Measurements from ENCODE around the gene ACTR6. TPM values are rescaled to one million over a fixed set of nuclear protein-coding genes. Genes with fewer than 3 reads are reported as not detected.

Gene ACTR6
- total and polyA plus RNA-seq, 7 experiments from 2014 or later = 24.1 to 46.8 (median 40.2) TPM

DNA sequence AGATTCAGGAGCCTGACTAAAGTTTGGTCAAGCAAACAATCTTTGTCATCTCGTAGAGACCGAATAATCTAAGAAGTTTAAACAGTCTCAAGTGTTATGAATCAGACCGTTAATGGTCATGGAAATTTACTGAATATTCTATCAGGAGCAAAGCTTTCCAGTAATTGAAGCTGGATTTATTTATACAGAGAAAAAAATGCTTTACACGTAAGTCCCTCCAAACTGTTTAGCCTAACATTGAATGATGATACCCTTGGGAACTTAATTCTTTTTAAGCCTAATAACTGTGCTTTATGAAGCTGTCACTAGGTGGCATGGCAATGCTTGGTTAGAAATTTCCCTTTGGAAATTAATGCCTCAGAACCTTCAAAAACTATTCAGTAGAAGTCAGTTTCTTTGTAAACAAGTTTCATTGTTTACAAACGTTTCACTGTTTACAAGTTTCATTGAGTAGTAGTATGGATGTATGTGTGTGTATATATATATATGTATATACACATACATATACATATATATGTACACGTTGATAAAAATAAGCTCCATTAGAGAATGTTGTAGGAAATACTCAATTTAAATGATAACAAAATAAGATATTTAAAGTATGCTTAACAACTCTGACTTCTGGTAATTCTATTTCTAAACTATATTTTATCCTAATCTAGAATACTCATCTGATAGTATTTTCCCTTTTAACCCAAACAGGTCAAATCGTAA, 34.1 kb downstream of the ACTR6 start:
- intact Hi-C loops (cut with micrococcal nuclease) = loop anchor here (1.0 to 10.0 kb wide), 7 partner anchors 170 to 507 kb away; no protein-coding TSS in a partner anchor
- H3K4me3 Mint-ChIP-seq = no peak overlapping the region
- Histone ChIP-seq H3K9me3 (ENCODE audit: control insufficient read depth in 2 of 3, low read length in 3 of 3) (no peaks in the 10 kb centered on the region), H3K27ac (ENCODE audit: low read depth, low read length) (no peak overlapping the region), H3K4me1 (ENCODE audit: control insufficient read depth in 2 of 2, insufficient read depth in 2 of 2, low read length in 2 of 2) (no peaks in the 10 kb centered on the region), H3K27me3 (ENCODE audit: control insufficient read depth in 2 of 2, insufficient read depth in 2 of 2, low read length in 2 of 2) (no peaks in the 10 kb centered on the region), H3K36me3 (ENCODE audit: control insufficient read depth in 2 of 3, insufficient read depth in 3 of 3, low read length in 3 of 3) (no peaks in the 10 kb centered on the region), H3K4me3 (ENCODE audit: low read length) (no peak overlapping the region)
- no peaks in the 10 kb centered on the region for H3K27me3 Mint-ChIP-seq
- no peaks in the 10 kb centered on the region for H3K9me3 Mint-ChIP-seq
- no peaks in the 10 kb centered on the region for H3K36me3 Mint-ChIP-seq
- ChIA-PET POLR2A (no interaction called here), CTCF (interaction anchor here (0.5 to 1.7 kb wide), 6 partner anchors 20 to 1040 kb away, joined by 3 to 5 read pairs (median 4); no protein-coding TSS in a partner anchor)
- H3K4me1 Mint-ChIP-seq = no peaks in the 10 kb centered on the region
- H3K27ac Mint-ChIP-seq = no peak overlapping the region
- DNase-seq = peak in 5 of 9 donors; percentile 7 to 19 (median 14)
- ATAC-seq = peak; percentile 31

DNA sequence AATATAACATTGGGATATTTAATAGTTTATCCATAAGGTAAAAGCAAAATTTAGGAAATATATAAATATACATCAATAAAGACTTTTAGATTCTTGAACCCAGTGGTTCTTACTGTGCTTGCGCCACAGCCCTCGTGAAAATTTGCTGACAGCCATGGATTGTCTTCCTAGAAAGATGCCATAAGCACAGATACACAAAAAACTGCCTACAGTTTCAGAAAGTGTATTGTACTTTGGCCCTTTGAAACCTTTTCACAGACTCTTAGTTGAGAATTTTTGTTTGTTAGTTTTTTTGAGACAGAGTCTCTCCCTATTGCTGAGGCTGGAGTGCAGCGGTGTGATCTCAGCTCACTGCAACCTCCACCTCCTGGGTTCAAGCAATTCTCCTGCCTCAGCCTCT, 38.2 kb downstream of the ACTR6 start:
- H3K9me3 ChIP-seq (ENCODE audit: control insufficient read depth in 2 of 3, low read length in 3 of 3) = no peaks in the 10 kb centered on the region
- no peaks in the 10 kb centered on the region for H3K36me3 ChIP-seq (ENCODE audit: control insufficient read depth in 2 of 3, insufficient read depth in 3 of 3, low read length in 3 of 3)
- H3K27me3 Mint-ChIP-seq = no peaks in the 10 kb centered on the region
- H3K27ac ChIP-seq (ENCODE audit: low read depth, low read length) = no peak overlapping the region
- DNase-seq (no peak), ATAC-seq (no peak)
- H3K36me3 Mint-ChIP-seq = no peaks in the 10 kb centered on the region
- no peaks in the 10 kb centered on the region for H3K4me1 Mint-ChIP-seq
- no peaks in the 10 kb centered on the region for H3K27me3 ChIP-seq (ENCODE audit: control insufficient read depth in 2 of 2, insufficient read depth in 2 of 2, low read length in 2 of 2)
- no peak overlapping the region for H3K4me3 ChIP-seq (ENCODE audit: low read length)
- intact Hi-C loops (cut with micrococcal nuclease) = loop anchor here (5.0 to 10.0 kb wide), 2 partner anchors 166 to 494 kb away; no protein-coding TSS in a partner anchor
- no peaks in the 10 kb centered on the region for H3K9me3 Mint-ChIP-seq
- POLR2A ChIA-PET = no interaction called here
- no peak overlapping the region for H3K27ac Mint-ChIP-seq
- H3K4me3 Mint-ChIP-seq = no peak overlapping the region
- CTCF ChIA-PET = no interaction called here
- H3K4me1 ChIP-seq (ENCODE audit: control insufficient read depth in 2 of 2, insufficient read depth in 2 of 2, low read length in 2 of 2) = no peaks in the 10 kb centered on the region

DNA sequence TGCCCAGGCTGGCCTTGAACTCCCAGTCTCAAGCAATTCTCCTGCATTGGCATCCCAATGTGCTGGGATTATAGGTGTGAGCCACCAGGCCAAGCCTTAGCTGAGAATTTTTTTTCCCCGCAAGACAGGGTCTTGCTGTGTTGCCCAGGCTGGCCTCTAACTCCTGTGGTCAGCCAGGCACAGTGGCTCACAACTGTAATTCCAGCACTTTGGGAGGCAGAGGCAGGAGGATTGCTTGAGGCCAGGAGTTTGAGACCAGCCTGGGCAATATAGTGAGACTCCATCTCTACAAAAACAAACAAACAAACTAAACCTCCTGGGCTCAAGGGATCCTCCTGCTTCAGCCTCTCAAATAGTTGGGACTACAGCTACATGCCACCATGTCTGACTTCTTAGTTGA, 39.0 kb downstream of the ACTR6 start:
- POLR2A ChIA-PET = no interaction called here
- intact Hi-C loops (cut with micrococcal nuclease) = loop anchor here (5.0 to 10.0 kb wide), 2 partner anchors 165 to 493 kb away; no protein-coding TSS in a partner anchor
- no peaks in the 10 kb centered on the region for H3K4me1 ChIP-seq (ENCODE audit: control insufficient read depth in 2 of 2, insufficient read depth in 2 of 2, low read length in 2 of 2)
- H3K9me3 ChIP-seq (ENCODE audit: control insufficient read depth in 2 of 3, low read length in 3 of 3) = no peaks in the 10 kb centered on the region
- CTCF ChIA-PET = no interaction called here
- Mint-ChIP-seq H3K4me3 (no peak overlapping the region), H3K9me3 (no peaks in the 10 kb centered on the region), H3K4me1 (no peaks in the 10 kb centered on the region), H3K27me3 (no peaks in the 10 kb centered on the region), H3K27ac (no peak overlapping the region), H3K36me3 (no peaks in the 10 kb centered on the region)
- no peak for ATAC-seq
- H3K27me3 ChIP-seq (ENCODE audit: control insufficient read depth in 2 of 2, insufficient read depth in 2 of 2, low read length in 2 of 2) = no peaks in the 10 kb centered on the region
- H3K4me3 ChIP-seq (ENCODE audit: low read length) = no peak overlapping the region
- no peak overlapping the region for H3K27ac ChIP-seq (ENCODE audit: low read depth, low read length)
- no peaks in the 10 kb centered on the region for H3K36me3 ChIP-seq (ENCODE audit: control insufficient read depth in 2 of 3, insufficient read depth in 3 of 3, low read length in 3 of 3)
- no peak for DNase-seq

DNA sequence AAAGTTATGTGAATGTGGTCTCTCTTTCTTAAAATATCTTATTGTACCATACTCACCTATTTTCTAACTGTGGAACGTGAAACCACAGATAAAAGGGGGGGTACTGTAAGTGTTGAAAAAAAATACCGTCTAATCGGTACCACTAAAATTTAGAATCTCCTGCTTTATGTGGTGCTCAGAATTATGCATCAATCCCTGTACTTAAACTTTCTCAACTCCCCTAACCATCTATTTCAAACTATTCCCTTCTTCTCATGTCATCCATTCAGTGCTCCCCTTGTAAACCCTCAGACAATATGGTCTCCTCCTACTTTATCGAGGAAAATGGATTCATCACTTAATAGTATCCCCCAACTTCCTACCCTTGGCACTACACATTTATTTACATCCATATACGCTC, 42.5 kb downstream of the ACTR6 start:
- CTCF ChIA-PET = no interaction called here
- no peaks in the 10 kb centered on the region for H3K36me3 ChIP-seq (ENCODE audit: control insufficient read depth in 2 of 3, insufficient read depth in 3 of 3, low read length in 3 of 3)
- no peak for ATAC-seq

DNA sequence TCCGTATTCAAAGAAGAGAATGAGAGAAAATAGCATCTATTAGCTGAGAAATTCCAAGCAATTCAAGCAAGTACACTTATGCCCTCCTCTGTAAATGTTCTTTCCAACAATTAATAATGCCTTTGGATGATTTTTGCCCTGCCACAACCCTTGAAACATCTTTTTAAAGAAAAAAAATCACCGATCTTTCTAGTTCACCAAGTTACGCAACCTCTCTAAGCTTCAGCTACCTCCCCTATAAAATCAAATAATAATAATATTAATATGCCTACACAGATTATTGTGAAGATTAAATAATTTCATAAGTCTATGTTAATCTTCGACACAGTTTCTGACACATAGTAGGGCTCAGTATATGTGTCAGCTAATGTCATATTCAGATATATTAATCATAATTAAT, 47.1 kb downstream of the ACTR6 start:
- Histone ChIP-seq H3K27me3 (ENCODE audit: control insufficient read depth in 2 of 2, insufficient read depth in 2 of 2, low read length in 2 of 2) (no peaks in the 10 kb centered on the region), H3K4me1 (ENCODE audit: control insufficient read depth in 2 of 2, insufficient read depth in 2 of 2, low read length in 2 of 2) (no peaks in the 10 kb centered on the region), H3K4me3 (ENCODE audit: low read length) (no peak overlapping the region), H3K27ac (ENCODE audit: low read depth, low read length) (no peak overlapping the region), H3K36me3 (ENCODE audit: control insufficient read depth in 2 of 3, insufficient read depth in 3 of 3, low read length in 3 of 3) (no peaks in the 10 kb centered on the region), H3K9me3 (ENCODE audit: control insufficient read depth in 2 of 3, low read length in 3 of 3) (no peaks in the 10 kb centered on the region)
- H3K36me3 Mint-ChIP-seq = peaks cover 0 to 11% (median 0%) of the 10 kb centered on the region in 5 donors
- H3K27ac Mint-ChIP-seq = no peak overlapping the region
- H3K4me3 Mint-ChIP-seq = no peak overlapping the region
- H3K9me3 Mint-ChIP-seq = no peaks in the 10 kb centered on the region
- DNase-seq = no peak
- intact Hi-C loops (cut with micrococcal nuclease) = no loop called here
- ChIA-PET POLR2A (no interaction called here), CTCF (no interaction called here)
- no peaks in the 10 kb centered on the region for H3K27me3 Mint-ChIP-seq
- no peak for ATAC-seq
- H3K4me1 Mint-ChIP-seq = no peaks in the 10 kb centered on the region

More for the DNA sequence above, 42.5 kb downstream of the ACTR6 start:
- Mint-ChIP-seq H3K27me3 (no peaks in the 10 kb centered on the region), H3K36me3 (peaks cover 0 to 4% (median 0%) of the 10 kb centered on the region in 5 donors), H3K4me3 (no peak overlapping the region), H3K27ac (no peak overlapping the region), H3K9me3 (no peaks in the 10 kb centered on the region), H3K4me1 (no peaks in the 10 kb centered on the region)
- DNase-seq = no peak
- POLR2A ChIA-PET = no interaction called here
- Histone ChIP-seq H3K4me3 (ENCODE audit: low read length) (no peak overlapping the region), H3K27ac (ENCODE audit: low read depth, low read length) (no peak overlapping the region), H3K4me1 (ENCODE audit: control insufficient read depth in 2 of 2, insufficient read depth in 2 of 2, low read length in 2 of 2) (no peaks in the 10 kb centered on the region), H3K27me3 (ENCODE audit: control insufficient read depth in 2 of 2, insufficient read depth in 2 of 2, low read length in 2 of 2) (no peaks in the 10 kb centered on the region), H3K9me3 (ENCODE audit: control insufficient read depth in 2 of 3, low read length in 3 of 3) (no peaks in the 10 kb centered on the region)
- intact Hi-C loops (cut with micrococcal nuclease) = no loop called here

DNA sequence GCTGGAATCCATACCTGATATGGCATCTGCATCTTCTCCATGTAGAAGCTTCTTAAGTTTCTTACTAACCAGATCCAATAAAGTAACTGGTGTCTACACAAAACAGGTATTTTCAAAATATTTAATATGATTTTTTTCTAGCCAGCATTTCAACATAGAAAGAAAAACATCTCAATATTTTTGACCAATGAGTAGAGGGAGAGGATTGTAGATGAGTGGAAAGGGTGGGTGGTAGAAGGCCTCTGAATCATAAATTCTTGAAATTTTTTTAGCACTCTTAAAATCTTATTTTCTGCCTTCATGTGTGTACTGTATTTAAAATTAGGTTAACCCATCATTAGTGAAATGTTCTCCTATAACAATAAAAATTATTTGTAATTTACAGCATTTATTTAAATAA, 48.3 kb downstream of the ACTR6 start:
- Histone ChIP-seq H3K4me1 (ENCODE audit: control insufficient read depth in 2 of 2, insufficient read depth in 2 of 2, low read length in 2 of 2) (no peaks in the 10 kb centered on the region), H3K27me3 (ENCODE audit: control insufficient read depth in 2 of 2, insufficient read depth in 2 of 2, low read length in 2 of 2) (no peaks in the 10 kb centered on the region), H3K36me3 (ENCODE audit: control insufficient read depth in 2 of 3, insufficient read depth in 3 of 3, low read length in 3 of 3) (no peaks in the 10 kb centered on the region), H3K27ac (ENCODE audit: low read depth, low read length) (no peak overlapping the region), H3K4me3 (ENCODE audit: low read length) (no peak overlapping the region), H3K9me3 (ENCODE audit: control insufficient read depth in 2 of 3, low read length in 3 of 3) (no peaks in the 10 kb centered on the region)
- ChIA-PET POLR2A (no interaction called here), CTCF (interaction anchor here (0.6 kb wide), 1 partner anchor 292 kb away, joined by 4 read pairs; no protein-coding TSS in a partner anchor)
- no peak overlapping the region for H3K4me3 Mint-ChIP-seq
- H3K36me3 Mint-ChIP-seq = peaks cover 0 to 11% (median 0%) of the 10 kb centered on the region in 5 donors
- intact Hi-C loops (cut with micrococcal nuclease) = no loop called here
- H3K9me3 Mint-ChIP-seq = no peaks in the 10 kb centered on the region
- no peaks in the 10 kb centered on the region for H3K4me1 Mint-ChIP-seq
- H3K27ac Mint-ChIP-seq = no peak overlapping the region
- no peaks in the 10 kb centered on the region for H3K27me3 Mint-ChIP-seq
- DNase-seq = no peak
- ATAC-seq = no peak

DNA sequence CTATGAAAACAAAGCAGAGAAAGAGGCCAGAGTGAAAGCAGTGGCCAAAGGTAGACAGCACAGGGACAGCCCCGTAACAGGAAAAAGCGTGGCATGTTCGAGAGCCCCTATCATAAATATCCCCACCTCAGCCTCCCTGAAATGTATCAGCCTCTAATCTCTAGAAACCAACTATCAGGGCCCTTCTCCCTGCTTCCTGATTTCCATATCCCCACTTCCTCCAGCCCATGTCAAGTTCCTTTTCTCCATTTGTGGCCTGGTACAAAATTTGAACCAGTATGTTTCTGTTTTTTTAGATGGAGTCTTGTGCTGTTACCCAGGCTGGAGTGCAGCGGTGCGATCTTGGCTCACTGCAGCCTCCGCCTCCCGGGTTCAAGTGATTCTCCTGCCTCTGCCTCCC, 49.3 kb downstream of the ACTR6 start:
- Histone ChIP-seq H3K4me3 (ENCODE audit: low read length) (no peak overlapping the region), H3K36me3 (ENCODE audit: control insufficient read depth in 2 of 3, insufficient read depth in 3 of 3, low read length in 3 of 3) (no peaks in the 10 kb centered on the region), H3K27me3 (ENCODE audit: control insufficient read depth in 2 of 2, insufficient read depth in 2 of 2, low read length in 2 of 2) (no peaks in the 10 kb centered on the region), H3K9me3 (ENCODE audit: control insufficient read depth in 2 of 3, low read length in 3 of 3) (no peaks in the 10 kb centered on the region), H3K4me1 (ENCODE audit: control insufficient read depth in 2 of 2, insufficient read depth in 2 of 2, low read length in 2 of 2) (no peaks in the 10 kb centered on the region), H3K27ac (ENCODE audit: low read depth, low read length) (no peak overlapping the region)
- no peaks in the 10 kb centered on the region for H3K9me3 Mint-ChIP-seq
- peaks cover 0 to 11% (median 0%) of the 10 kb centered on the region in 5 donors for H3K36me3 Mint-ChIP-seq
- H3K27me3 Mint-ChIP-seq = no peaks in the 10 kb centered on the region
- intact Hi-C loops (cut with micrococcal nuclease) = no loop called here
- DNase-seq = no peak
- CTCF ChIA-PET = no interaction called here
- no peaks in the 10 kb centered on the region for H3K4me1 Mint-ChIP-seq
- no peak for ATAC-seq
- no peak overlapping the region for H3K4me3 Mint-ChIP-seq
- H3K27ac Mint-ChIP-seq = peak overlapping the region in 1 of 9 donors; percentile 12
- POLR2A ChIA-PET = no interaction called here

All from naive thymus-derived CD4-positive, alpha-beta T cell (primary cell).